Stomach (tissue), 9 donors: ENCODE results near the gene LOXL3. TPM values are rescaled to one million over a fixed set of nuclear protein-coding genes. Genes with fewer than 3 reads are reported as not detected.

Experiments used
- DNase-seq, 2 donors: peaks; one replicate each; pipeline versions ENCODE4 v3.0.0 to v3.0.0-alpha.2; 2013 to 2019
- H3K27ac ChIP-seq, 5 donors: fragments of 200-600 bp in 4 of 5; sonication (generic) in 4 of 5; one replicate each; pipeline ENCODE4 v1.5.1; 2013 to 2019; ENCODE audit warnings: mild to moderate bottlenecking in 1 of 5, moderate library complexity in 1 of 5
- H3K27me3 ChIP-seq, 3 donors: fragments of 200-600 bp; sonication (generic); one replicate each; pipeline ENCODE4 v1.5.1; 2017 to 2019; ENCODE audit warnings: mixed run types in 1 of 3
- H3K36me3 ChIP-seq, 4 donors: fragments of 200-600 bp; sonication (generic); 1 replicate in 3 of 4; 2 replicates in 1 of 4; pipeline ENCODE4 v1.5.1; 2016 to 2019
- H3K4me1 ChIP-seq, 4 donors: fragments of 200-600 bp; sonication (generic); one replicate each; pipeline ENCODE4 v1.5.1; 2016 to 2019
- H3K4me3 ChIP-seq, 4 donors: fragments of 200-600 bp; sonication (generic) in 3 of 4; one replicate each; pipeline ENCODE4 v1.5.1; 2016 to 2019; ENCODE audit warnings: mild to moderate bottlenecking in 1 of 4
- H3K9me3 ChIP-seq, 4 donors: fragments of 200-600 bp; sonication (generic); one replicate each; pipeline ENCODE4 v1.5.1; 2016 to 2019
- CTCF ChIP-seq, 7 experiments: fragments of 450-650 bp in 4 of 7; fragments of 200-600 bp in 3 of 7; sonication (generic) in 3 of 7; IDR thresholded peaks; one replicate each; pipeline ENCODE4 v1.5.1; 2016 to 2019; ENCODE audit warnings: antibody characterized with exemption in 7 of 7, control low read depth in 2 of 7, mild to moderate bottlenecking in 1 of 7
- EP300 ChIP-seq: sonication (generic); formaldehyde crosslinking; IDR thresholded peaks from one replicate; pipeline ENCODE4 v1.6.1; 2017; ENCODE audit warnings: antibody characterized with exemption
- POLR2A ChIP-seq, 4 donors: fragments of 450-650 bp; IDR thresholded peaks; one replicate each; pipeline ENCODE4 v1.6.1; 2016; ENCODE audit warnings: antibody characterized with exemption in 4 of 4, control low read depth in 2 of 4, mild to moderate bottlenecking in 1 of 4, moderate library complexity in 1 of 4
- POLR2AphosphoS5 ChIP-seq, 3 donors: sonication (generic); formaldehyde crosslinking; IDR thresholded peaks; one replicate each; pipeline ENCODE4 v1.6.1; 2016; ENCODE audit warnings: antibody characterized with exemption in 3 of 3
- WGBS, 5 donors: extraction: QIAGEN DNeasy Blood & Tissue Kit in 3 of 5; methylation state at CpG; one replicate each; pipeline versions ENCODE4 v1.1.5 to v1.1.7; 2013 to 2018; 5-methylcytosine and 5-hydroxymethylcytosine counted together
- intact Hi-C: fragments of 100-400 bp; cut with DNase I; formaldehyde crosslinking; loops from one replicate; pipeline ENCODE4 v1.15.1; 2023; ENCODE audit warnings: low total_unique reads
- polyA plus RNA-seq, 3 donors: library from polyadenylated mRNA; stranded (reverse); fragments of 200-250 nt; gene quantifications; one replicate each; pipeline ENCODE4 v1.2.3, GENCODE V29; 2013
- total RNA-seq, 5 donors: library from RNA; depleted of rRNA; stranded (reverse); fragments of >200 nt; gene quantifications; one replicate each; pipeline versions ENCODE4 v1.1.0 to v1.2.3, GENCODE V29; 2014 to 2016
- donor health status: healthy with polysubstance abuse.
- donor health status: Bipolar disorder and iron deficiency.
- donor health status: healthy.

The LOXL3 gene
- total and polyA plus RNA-seq, 8 donors: 0.76 to 49.0 (median 1.4) TPM

- Histone ChIP-seq H3K9me3 (no peaks in the 10 kb centered on the region), H3K36me3 (no peaks in the 10 kb centered on the region), H3K4me1 (no peaks in the 10 kb centered on the region), H3K27me3 (peaks cover 0 to 49% (median 0%) of the 10 kb centered on the region in 3 donors), H3K4me3 (no peak overlapping the region), H3K27ac (no peak overlapping the region)
- WGBS, 5 donors: 33 to 52% (median 44%) methylated on average over 1 of the region's 1 CpG
- TF ChIP-seq EP300 (no peak), POLR2AphosphoS5 (IDR thresholded peaks at IDR 0.05) (no peak), CTCF (IDR thresholded peaks at IDR 0.05) (no peak), POLR2A (IDR thresholded peaks at IDR 0.05) (no peak)
- DNase-seq: no peak
- intact Hi-C loops: no loop called here
These were observed 43.7 kb upstream of the LOXL3 start for GRCh38 chr2:74597410-74597809.

- H3K4me3 ChIP-seq: no peak overlapping the region
- no peaks in the 10 kb centered on the region for H3K9me3 ChIP-seq
- H3K4me1 ChIP-seq: no peaks in the 10 kb centered on the region
- WGBS, 5 donors: 49 to 77% (median 60%) methylated on average over 1 of the region's 1 CpG
- H3K27ac ChIP-seq: no peak overlapping the region
- no peaks in the 10 kb centered on the region for H3K36me3 ChIP-seq
- no peak for DNase-seq
- intact Hi-C loops: no loop called here
- peaks cover 0 to 55% (median 3%) of the 10 kb centered on the region in 3 donors for H3K27me3 ChIP-seq
- no peak for TF ChIP-seq POLR2AphosphoS5 (IDR thresholded peaks at IDR 0.05)
- no peak for TF ChIP-seq POLR2A (IDR thresholded peaks at IDR 0.05)
- no peak for TF ChIP-seq EP300
- no peak for TF ChIP-seq CTCF (IDR thresholded peaks at IDR 0.05)
These were observed 42.8 kb upstream of the LOXL3 start for GRCh38 chr2:74596584-74596983.

GRCh38 chr2:74593826-74594772 is 40.4 kb upstream of the LOXL3 start:
- H3K36me3 ChIP-seq: no peaks in the 10 kb centered on the region
- DNase-seq: no peak

More at GRCh38 chr2:74593826-74594772, 40.4 kb upstream of the LOXL3 start:
- Histone ChIP-seq H3K27ac (no peak overlapping the region), H3K4me3 (no peak overlapping the region), H3K4me1 (no peaks in the 10 kb centered on the region), H3K9me3 (no peaks in the 10 kb centered on the region), H3K27me3 (peaks cover 0 to 71% (median 4%) of the 10 kb centered on the region in 3 donors)
- WGBS, 5 donors: 67 to 83% (median 76%) methylated on average over 4 of the region's 4 CpGs
- TF ChIP-seq EP300 (no peak), CTCF (IDR thresholded peaks at IDR 0.05) (no peak), POLR2A (IDR thresholded peaks at IDR 0.05) (no peak), POLR2AphosphoS5 (IDR thresholded peaks at IDR 0.05) (no peak)
- intact Hi-C loops: no loop called here
